GM18507 (cell line): ENCODE measurements around the gene AMIGO2.

Experiments
- DNase-seq: peaks from one replicate; pipeline ENCODE4 v3.0.0; 2011; ENCODE audit warnings: low read depth; ENCODE audit not compliant: insufficient read length; ENCODE audit errors: extremely low spot score
- FAIRE-seq: peaks from 2 replicates; lab custom pipeline; 2011; peaks lifted over from hg19 to GRCh38; lab: Jason Lieb, UNC

The AMIGO2 gene

GRCh38 chr12:47100160-47100559 lies 20.4 kb upstream of the AMIGO2 start:
- FAIRE-seq, result no peak
- no peak for DNase-seq

GRCh38 chr12:47099610-47100009 lies 19.9 kb upstream of the AMIGO2 start:
- FAIRE-seq (no peak), DNase-seq (no peak)

- FAIRE-seq, result no peak
- no peak for DNase-seq
Observed at GRCh38 chr12:47098099-47098498, 18.3 kb upstream of the AMIGO2 start.

- DNase-seq (no peak), FAIRE-seq (no peak)
Observed at GRCh38 chr12:47097276-47097896, 17.6 kb upstream of the AMIGO2 start.

- FAIRE-seq (no peak), DNase-seq (no peak)
Observed at GRCh38 chr12:47095446-47096236, 15.9 kb upstream of the AMIGO2 start.

GRCh38 chr12:47094804-47095203 lies 15.0 kb upstream of the AMIGO2 start:
- FAIRE-seq (no peak), DNase-seq (no peak)

- FAIRE-seq, result no peak
- no peak for DNase-seq
Observed at GRCh38 chr12:47091009-47091408, 11.2 kb upstream of the AMIGO2 start.

GRCh38 chr12:47088021-47088944 lies 8.5 kb upstream of the AMIGO2 start:
- DNase-seq (no peak), FAIRE-seq (no peak)

GRCh38 chr12:47087088-47087688 lies 7.4 kb upstream of the AMIGO2 start:
- no peak for FAIRE-seq
- no peak for DNase-seq

- FAIRE-seq (peak; percentile 69), DNase-seq (no peak)
Observed at GRCh38 chr12:47085815-47086252, 6.1 kb upstream of the AMIGO2 start.

GRCh38 chr12:47084172-47084571 lies 4.4 kb upstream of the AMIGO2 start:
- DNase-seq (no peak), FAIRE-seq (no peak)

GRCh38 chr12:47082796-47083621 lies 3.2 kb upstream of the AMIGO2 start:
- DNase-seq, result no peak
- FAIRE-seq, result no peak

GRCh38 chr12:47082283-47082682 lies 2.5 kb upstream of the AMIGO2 start:
- FAIRE-seq (no peak), DNase-seq (no peak)

GRCh38 chr12:47080725-47081502 lies 1.2 kb upstream of the AMIGO2 start:
- FAIRE-seq (no peak), DNase-seq (no peak)

- DNase-seq (no peak), FAIRE-seq (no peak)
Observed at GRCh38 chr12:47079981-47080724, 394 bp upstream of the AMIGO2 start.

- FAIRE-seq, result no peak
- no peak for DNase-seq
Observed at GRCh38 chr12:47078733-47079467, 859 bp downstream of the AMIGO2 start.

GRCh38 chr12:47078086-47078395 lies 1.7 kb downstream of the AMIGO2 start:
- FAIRE-seq, result no peak

More at GRCh38 chr12:47078086-47078395, 1.7 kb downstream of the AMIGO2 start:
- DNase-seq, result no peak
